Stomach smooth muscle (tissue), 2 donors: Measurements from ENCODE around the gene AATK.

Experiments used
- H3K27ac ChIP-seq: one replicate; pipeline ENCODE4 v1.7.0; 2013; ENCODE audit warnings: mild to moderate bottlenecking, low read length, inconsistent platforms
- H3K27me3 ChIP-seq, 2 donors: one replicate each; pipeline ENCODE4 v1.7.0; 2013; ENCODE audit warnings: low read length in 2 of 2; ENCODE audit not compliant: insufficient read depth in 2 of 2, control insufficient read depth in 1 of 2
- H3K36me3 ChIP-seq, 2 donors: one replicate each; pipeline ENCODE4 v1.7.0; 2013; ENCODE audit warnings: low read length in 2 of 2; ENCODE audit not compliant: control insufficient read depth in 2 of 2, insufficient read depth in 2 of 2
- H3K4me1 ChIP-seq: one replicate; pipeline ENCODE4 v1.7.0; 2013; ENCODE audit warnings: low read length; ENCODE audit not compliant: control insufficient read depth, insufficient read depth
- H3K4me3 ChIP-seq, 2 donors: one replicate each; pipeline ENCODE4 v1.7.0; 2013; ENCODE audit warnings: low read length in 2 of 2
- H3K9ac ChIP-seq, 2 donors: one replicate each; pipeline ENCODE4 v1.7.0; 2013; ENCODE audit warnings: low read length in 2 of 2, mild to moderate bottlenecking in 1 of 2
- H3K9me3 ChIP-seq, 2 donors: one replicate each; pipeline ENCODE4 v1.7.0; 2013; ENCODE audit warnings: low read length in 2 of 2; ENCODE audit not compliant: control insufficient read depth in 2 of 2
- donor health status: healthy.
- donor health status: Pancreatic carcinoma.

Gene AATK

GRCh38 chr17:81167194-81167524 is 1.1 kb upstream of the AATK start:
- Histone ChIP-seq H3K9ac (no peak overlapping the region), H3K36me3 (no peaks in the 10 kb centered on the region), H3K4me1 (peaks cover 21% of the 10 kb centered on the region), H3K4me3 (no peak overlapping the region), H3K9me3 (no peaks in the 10 kb centered on the region), H3K27me3 (peaks cover 3% of the 10 kb centered on the region in 2 donors), H3K27ac (no peak overlapping the region)

GRCh38 chr17:81165246-81166032 is 582 bp downstream of the AATK start, which contains the start of gene PVALEF:
Gene PVALEF, plus strand, starts transcription at chr17:81165507. Its CDS starts 15,720 bp downstream, at chr17:81181227.
- H3K36me3 ChIP-seq = no peaks in the 10 kb centered on the region
- H3K9ac ChIP-seq = peak within 1 kb of the TSS; percentile 9 to 64
- peaks cover 18% of the 10 kb centered on the region for H3K4me1 ChIP-seq
- peak within 1 kb of the TSS in 1 of 2 donors; percentile 75 for H3K4me3 ChIP-seq
- H3K27ac ChIP-seq = peak within 1 kb of the TSS; percentile 41
- peaks cover 3% of the 10 kb centered on the region in 2 donors for H3K27me3 ChIP-seq
- H3K9me3 ChIP-seq = no peaks in the 10 kb centered on the region

- H3K4me3 ChIP-seq = peak overlapping the region in 1 of 2 donors; percentile 75
- peak overlapping the region in 1 of 2 donors; percentile 36 for H3K9ac ChIP-seq
- peak overlapping the region; percentile 41 for H3K27ac ChIP-seq
- no peaks in the 10 kb centered on the region for H3K36me3 ChIP-seq
- no peaks in the 10 kb centered on the region for H3K9me3 ChIP-seq
- H3K27me3 ChIP-seq = peaks cover 0 to 3% of the 10 kb centered on the region in 2 donors
- H3K4me1 ChIP-seq = peaks cover 18% of the 10 kb centered on the region
Measured at GRCh38 chr17:81164371-81165245, 1.4 kb downstream of the AATK start.

GRCh38 chr17:81163703-81164370 is 2.2 kb downstream of the AATK start:
- Histone ChIP-seq H3K36me3 (no peaks in the 10 kb centered on the region), H3K27ac (no peak overlapping the region), H3K9ac (no peak overlapping the region), H3K4me3 (no peak overlapping the region), H3K9me3 (no peaks in the 10 kb centered on the region), H3K27me3 (peaks cover 0 to 3% of the 10 kb centered on the region in 2 donors), H3K4me1 (peaks cover 18% of the 10 kb centered on the region)

- H3K4me3 ChIP-seq = no peak overlapping the region
- H3K36me3 ChIP-seq = no peaks in the 10 kb centered on the region
- peaks cover 18% of the 10 kb centered on the region for H3K4me1 ChIP-seq
- no peak overlapping the region for H3K9ac ChIP-seq
- H3K27me3 ChIP-seq = peaks cover 0 to 3% of the 10 kb centered on the region in 2 donors
- H3K9me3 ChIP-seq = no peaks in the 10 kb centered on the region
- H3K27ac ChIP-seq = no peak overlapping the region
Measured at GRCh38 chr17:81163051-81163695, 2.8 kb downstream of the AATK start.

GRCh38 chr17:81162491-81162890 is 3.5 kb downstream of the AATK start:
- H3K9me3 ChIP-seq = no peaks in the 10 kb centered on the region
- H3K4me3 ChIP-seq = no peak overlapping the region
- H3K4me1 ChIP-seq = peaks cover 18% of the 10 kb centered on the region
- H3K36me3 ChIP-seq = no peaks in the 10 kb centered on the region
- peaks cover 0 to 3% of the 10 kb centered on the region in 2 donors for H3K27me3 ChIP-seq
- no peak overlapping the region for H3K27ac ChIP-seq
- no peak overlapping the region for H3K9ac ChIP-seq

GRCh38 chr17:81161972-81162371 is 4.0 kb downstream of the AATK start:
- peaks cover 18% of the 10 kb centered on the region for H3K4me1 ChIP-seq
- no peak overlapping the region for H3K4me3 ChIP-seq
- no peaks in the 10 kb centered on the region for H3K9me3 ChIP-seq
- peaks cover 0 to 3% of the 10 kb centered on the region in 2 donors for H3K27me3 ChIP-seq
- H3K9ac ChIP-seq = no peak overlapping the region
- no peaks in the 10 kb centered on the region for H3K36me3 ChIP-seq
- no peak overlapping the region for H3K27ac ChIP-seq

GRCh38 chr17:81161536-81161935 is 4.5 kb downstream of the AATK start:
- no peaks in the 10 kb centered on the region for H3K36me3 ChIP-seq
- H3K27me3 ChIP-seq = peaks cover 0 to 3% of the 10 kb centered on the region in 2 donors
- H3K4me1 ChIP-seq = peaks cover 15% of the 10 kb centered on the region
- no peak overlapping the region for H3K9ac ChIP-seq
- H3K27ac ChIP-seq = no peak overlapping the region
- no peaks in the 10 kb centered on the region for H3K9me3 ChIP-seq
- no peak overlapping the region for H3K4me3 ChIP-seq

- H3K27me3 ChIP-seq = peaks cover 0 to 3% of the 10 kb centered on the region in 2 donors
- H3K9me3 ChIP-seq = no peaks in the 10 kb centered on the region
- no peak overlapping the region for H3K27ac ChIP-seq
- H3K4me1 ChIP-seq = peaks cover 13% of the 10 kb centered on the region
- H3K4me3 ChIP-seq = no peak overlapping the region
- H3K36me3 ChIP-seq = no peaks in the 10 kb centered on the region
- no peak overlapping the region for H3K9ac ChIP-seq
Measured at GRCh38 chr17:81160747-81161453, 5.1 kb downstream of the AATK start.

GRCh38 chr17:81160306-81160705 is 5.7 kb downstream of the AATK start:
- Histone ChIP-seq H3K9me3 (no peaks in the 10 kb centered on the region), H3K27me3 (no peaks in the 10 kb centered on the region), H3K4me1 (peaks cover 9% of the 10 kb centered on the region), H3K36me3 (no peaks in the 10 kb centered on the region), H3K27ac (no peak overlapping the region), H3K4me3 (no peak overlapping the region), H3K9ac (no peak overlapping the region)
